ENCODE data around the gene MVD. TPM values are rescaled to one million over a fixed set of nuclear protein-coding genes. Genes with fewer than 3 reads are reported as not detected.
"Not testable (repeated sequence)": the region's sequence is repeated elsewhere in the genome, so short reads cannot be mapped to it uniquely, and the experiment has no call there.

MVD gene
- total RNA-seq, 1 experiment from 2014 or later: 38.3 TPM

GRCh38 chr16:88610909-88611812 lies 51.7 kb downstream of the MVD start:
- H3F3A ChIP-seq (ENCODE audit: low read length, unreplicated experiment): no peaks in the 10 kb centered on the region
- no peak for ATAC-seq
- TF ChIP-seq EZH2 (IDR thresholded peaks at IDR 0.05; ENCODE audit: low read length, unreplicated experiment) (no peak), EZH2phosphoT487 (IDR thresholded peaks at IDR 0.05; ENCODE audit: borderline replicate concordance, low read length) (no peak), CTCF (conservative IDR thresholded peaks at IDR 0.05; ENCODE audit: low read depth, low read length) (no peak)
- no peak overlapping the region for H3K4me3 ChIP-seq (ENCODE audit: low read length)
- DNase-seq: no peak
- CTCF ChIA-PET: no interaction called here
- H3K9me3 ChIP-seq (ENCODE audit: low read length): no peaks in the 10 kb centered on the region
- H3K79me2 ChIP-seq (ENCODE audit: low read length): no peaks in the 10 kb centered on the region
- no peaks in the 10 kb centered on the region for H3K27me3 ChIP-seq (ENCODE audit: low read length)
- BruUV-seq (replicated peaks): no TSS peak
- intact Hi-C loops (cut with micrococcal nuclease): no loop called here
- no peak overlapping the region for H3K4me2 ChIP-seq (ENCODE audit: low read length)
- H3K9ac ChIP-seq (ENCODE audit: low read length): no peak overlapping the region
- no peak overlapping the region for H2AFZ ChIP-seq (ENCODE audit: low read length)
- no peak overlapping the region for H3K27ac ChIP-seq (ENCODE audit: low read length)
- H3K9me2 ChIP-seq (replicated peaks; ENCODE audit: low read length): no peaks in the 10 kb centered on the region
- H4K20me1 ChIP-seq (ENCODE audit: low read length): no peaks in the 10 kb centered on the region
- no peaks in the 10 kb centered on the region for H3K4me1 ChIP-seq (ENCODE audit: insufficient read depth, low read length)
- peaks cover 7% of the 10 kb centered on the region; the same call in 1 of the 2 replicates for H3K36me3 ChIP-seq (ENCODE audit: low read depth, low read length)
- POLR2A ChIA-PET (ENCODE audit: unreplicated experiment): no interaction called here

GRCh38 chr16:88610080-88610479 lies 52.8 kb downstream of the MVD start:
- no TSS peak for BruUV-seq (replicated peaks)
- no peak overlapping the region for H2AFZ ChIP-seq (ENCODE audit: low read length)
- intact Hi-C loops (cut with micrococcal nuclease): no loop called here
- TF ChIP-seq EZH2 (IDR thresholded peaks at IDR 0.05; ENCODE audit: low read length, unreplicated experiment) (no peak), CTCF (conservative IDR thresholded peaks at IDR 0.05; ENCODE audit: low read depth, low read length) (peak; percentile 20; the same call in 1 of the 2 replicates)
- no peaks in the 10 kb centered on the region for H3K4me1 ChIP-seq (ENCODE audit: insufficient read depth, low read length)
- no peaks in the 10 kb centered on the region for H4K20me1 ChIP-seq (ENCODE audit: low read length)
- no peaks in the 10 kb centered on the region for H3K79me2 ChIP-seq (ENCODE audit: low read length)
- ATAC-seq (no peak), DNase-seq (no peak)
- H3K9me3 ChIP-seq (ENCODE audit: low read length): no peaks in the 10 kb centered on the region
- ChIA-PET CTCF (no interaction called here), POLR2A (ENCODE audit: unreplicated experiment) (no interaction called here)
- no peaks in the 10 kb centered on the region for H3F3A ChIP-seq (ENCODE audit: low read length, unreplicated experiment)
- no peaks in the 10 kb centered on the region for H3K27me3 ChIP-seq (ENCODE audit: low read length)
- H3K9ac ChIP-seq (ENCODE audit: low read length): no peak overlapping the region
- H3K4me2 ChIP-seq (ENCODE audit: low read length): no peak overlapping the region
- H3K36me3 ChIP-seq (ENCODE audit: low read depth, low read length): peaks cover 7% of the 10 kb centered on the region; the same call in 1 of the 2 replicates
- no peak overlapping the region for H3K27ac ChIP-seq (ENCODE audit: low read length)
- no peak overlapping the region for H3K4me3 ChIP-seq (ENCODE audit: low read length)
- H3K9me2 ChIP-seq (replicated peaks; ENCODE audit: low read length): no peaks in the 10 kb centered on the region

- ATAC-seq; intact Hi-C loops (cut with micrococcal nuclease): not testable (repeated sequence)
Observed at GRCh38 chr16:88609426-88609825, 53.5 kb downstream of the MVD start.

More at GRCh38 chr16:88609426-88609825, 53.5 kb downstream of the MVD start:
- H3K9ac ChIP-seq (ENCODE audit: low read length); BruUV-seq (replicated peaks); CTCF ChIA-PET; H3K4me1 ChIP-seq (ENCODE audit: insufficient read depth, low read length); H3K36me3 ChIP-seq (ENCODE audit: low read depth, low read length); H3K4me2 ChIP-seq (ENCODE audit: low read length); H3K9me2 ChIP-seq (replicated peaks; ENCODE audit: low read length); H3K9me3 ChIP-seq (ENCODE audit: low read length); DNase-seq; H3K4me3 ChIP-seq (ENCODE audit: low read length); H3F3A ChIP-seq (ENCODE audit: low read length, unreplicated experiment); H3K27me3 ChIP-seq (ENCODE audit: low read length); H3K27ac ChIP-seq (ENCODE audit: low read length); H3K79me2 ChIP-seq (ENCODE audit: low read length); POLR2A ChIA-PET (ENCODE audit: unreplicated experiment); H4K20me1 ChIP-seq (ENCODE audit: low read length); H2AFZ ChIP-seq (ENCODE audit: low read length): not testable (repeated sequence)
